Glomerular endothelial cell (primary cell): ENCODE data around the gene KRT79. TPM values are rescaled to one million over a fixed set of nuclear protein-coding genes. Genes with fewer than 3 reads are reported as not detected.

ENCODE experiments used
- DNase-seq: peaks from one replicate; pipeline ENCODE4 v3.0.0-alpha.2; 2011; ENCODE audit warnings: low read depth, low spot score; ENCODE audit errors: extremely low read depth
- total RNA-seq: library from RNA; depleted of rRNA; stranded (reverse); fragments of >200 nt; gene quantifications from 2 replicates; pipeline ENCODE4 v1.2.3, GENCODE V29; 2015

The KRT79 gene
- total RNA-seq, 1 donor from 2014 or later, result 0.12 TPM

GRCh38 chr12:52820521-52820920 is 13.6 kb downstream of the KRT79 start:
- no peak for DNase-seq

- DNase-seq, result no peak
Measured at GRCh38 chr12:52819731-52820510, 14.2 kb downstream of the KRT79 start.

GRCh38 chr12:52818887-52819420 is 15.2 kb downstream of the KRT79 start:
- DNase-seq, result no peak

- no peak for DNase-seq
Measured at GRCh38 chr12:52818388-52818787, 15.7 kb downstream of the KRT79 start.

GRCh38 chr12:52817699-52818238 is 16.3 kb downstream of the KRT79 start:
- DNase-seq, result no peak

- no peak for DNase-seq
Measured at GRCh38 chr12:52817003-52817698, 17.0 kb downstream of the KRT79 start.

- DNase-seq, result no peak
Measured at GRCh38 chr12:52815676-52816588, 18.2 kb downstream of the KRT79 start.

GRCh38 chr12:52815161-52815560 is 18.9 kb downstream of the KRT79 start:
- DNase-seq, result no peak

- no peak for DNase-seq
Measured at GRCh38 chr12:52814710-52815155, 19.4 kb downstream of the KRT79 start.

GRCh38 chr12:52813885-52814709 is 20.0 kb downstream of the KRT79 start, which contains the start of gene KRT4:
KRT4 (minus strand) TSS chr12:52814116; CDS start chr12:52814058, 58 bp downstream.
- no peak for DNase-seq

- no peak for DNase-seq
Measured at GRCh38 chr12:52813203-52813819, 20.8 kb downstream of the KRT79 start.

GRCh38 chr12:52812749-52813148 is 21.4 kb downstream of the KRT79 start:
- DNase-seq, result no peak

- no peak for DNase-seq
Measured at GRCh38 chr12:52812073-52812400, 22.1 kb downstream of the KRT79 start.

- no peak for DNase-seq
Measured at GRCh38 chr12:52811191-52812072, 22.7 kb downstream of the KRT79 start.

GRCh38 chr12:52810554-52810953 is 23.6 kb downstream of the KRT79 start:
- DNase-seq, result no peak

- no peak for DNase-seq
Measured at GRCh38 chr12:52809166-52809565, 24.9 kb downstream of the KRT79 start.

GRCh38 chr12:52808573-52809160 is 25.4 kb downstream of the KRT79 start:
- no peak for DNase-seq
